OCI-LY3 (cell line): ENCODE results near the gene UCKL1.

Experiments
- H2AFZ ChIP-seq: fragments of 200-600, 300-600 bp; shearing (Covaris generic); 2 replicates; pipeline ENCODE4 v1.6.0; 2014; ENCODE audit warnings: antibody characterized with exemption, low read depth, low read length
- H3K27ac ChIP-seq: fragments of 200-600, 300-600 bp; sonication (generic); 2 replicates; pipeline ENCODE4 v1.5.1; 2014; ENCODE audit warnings: mild to moderate bottlenecking, low read length, moderate library complexity, mixed read lengths
- H3K27me3 ChIP-seq: fragments of 200-600, 300-600 bp; sonication (generic); 2 replicates; pipeline ENCODE4 v1.6.1; 2014; ENCODE audit warnings: low read depth, low read length, mixed read lengths
- H3K36me3 ChIP-seq: fragments of 200-600, 300-600 bp; sonication (generic); replicated peaks from 2 replicates; pipeline ENCODE3; 2014; ENCODE audit warnings: low read depth, low read length, mixed read lengths
- H3K4me1 ChIP-seq: fragments of 300-600, 200-600 bp; sonication (generic); 2 replicates; pipeline ENCODE4 v1.6.1; 2014; ENCODE audit warnings: low read length, mixed read lengths
- H3K4me2 ChIP-seq: fragments of 200-600, 300-600 bp; sonication (generic); 2 replicates; pipeline ENCODE4 v1.6.1; 2014; ENCODE audit warnings: low read length, mixed read lengths
- H3K4me3 ChIP-seq: fragments of 300-600, 200-600 bp; sonication (generic); 2 replicates; pipeline ENCODE4 v1.5.1; 2014; ENCODE audit warnings: antibody characterized with exemption, mild to moderate bottlenecking, low read length, moderate library complexity
- H3K79me2 ChIP-seq: fragments of 300-600, 200-600 bp; shearing (Covaris generic); 2 replicates; pipeline ENCODE4 v1.6.1; 2014; ENCODE audit warnings: mild to moderate bottlenecking, low read length, mixed read lengths
- H3K9ac ChIP-seq: fragments of 300-600, 200-600 bp; shearing (Covaris generic); 2 replicates; pipeline ENCODE4 v1.6.0; 2014; ENCODE audit warnings: mild to moderate bottlenecking, low read length, moderate library complexity
- H3K9me3 ChIP-seq: fragments of 200-600, 300-600 bp; shearing (Covaris generic); 2 replicates; pipeline ENCODE4 v1.6.1; 2014; ENCODE audit warnings: low read length, mixed read lengths; ENCODE audit not compliant: insufficient read depth
- H4K20me1 ChIP-seq: fragments of 200-600, 300-600 bp; sonication (generic); 2 replicates; pipeline ENCODE4 v1.6.1; 2016; ENCODE audit warnings: low read length, mixed read lengths; ENCODE audit not compliant: insufficient read depth
- EZH2phosphoT487 ChIP-seq: fragments of 200-600 bp; shearing (Covaris generic); IDR thresholded peaks from 2 replicates; pipeline ENCODE4 v1.6.1; 2018; ENCODE audit warnings: antibody characterized with exemption, mixed run types, low read depth
- TF ChIP-seq, protein P1 (sequence below): fragments of 200-600, 300-600 bp; sonication (generic); IDR thresholded peaks from 2 replicates; pipeline ENCODE4 v1.5.1; 2014; ENCODE audit warnings: antibody characterized with exemption, low read length, low read depth

UCKL1 gene

DNA sequence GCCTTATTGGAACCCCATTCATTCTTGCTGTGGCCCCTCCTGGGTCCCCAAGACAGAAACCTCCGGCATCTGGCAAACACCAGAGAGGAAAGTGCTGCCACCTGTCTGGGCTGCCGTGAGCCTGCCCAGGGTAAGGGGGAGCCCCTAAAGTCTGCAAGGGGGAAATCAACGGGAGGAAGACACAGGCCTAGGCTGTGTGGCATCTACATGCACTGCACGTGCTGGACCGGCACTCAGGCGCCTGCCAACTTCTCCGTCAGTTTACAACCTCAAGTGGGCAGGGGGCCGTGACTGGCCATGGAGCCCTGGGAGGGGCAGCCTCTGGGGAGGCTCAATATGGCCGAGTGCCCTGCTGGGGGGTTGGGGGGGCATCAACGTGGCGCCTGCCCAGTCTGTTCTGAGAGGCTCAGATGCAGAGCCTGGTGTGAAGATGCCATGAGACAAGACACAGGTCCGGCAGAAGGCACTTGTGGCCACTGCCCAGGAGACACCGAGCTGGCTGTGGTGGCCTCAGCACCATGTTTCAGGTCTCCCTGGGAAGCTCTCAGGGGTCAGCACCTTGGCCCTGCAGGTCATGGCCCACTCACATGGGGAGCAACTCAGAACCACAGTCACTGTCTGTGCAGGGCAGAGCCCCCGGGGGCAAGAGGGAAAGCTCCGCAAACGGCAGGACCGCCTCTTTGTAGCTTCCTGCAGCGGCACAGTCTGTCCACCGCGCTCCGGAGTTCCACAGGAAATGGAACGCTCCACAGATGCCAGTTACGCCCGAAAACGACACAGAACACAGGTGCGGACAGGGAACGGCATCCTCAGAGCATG lies 8.4 kb downstream of the UCKL1 start:
- Histone ChIP-seq H3K9ac (no peak overlapping the region), H3K79me2 (peaks cover 48% of the 10 kb centered on the region), H2AFZ (no peak overlapping the region), H3K4me2 (peak overlapping the region; percentile 75), H3K4me3 (0 out of 2 replicates have a peak overlapping the region, but pooled peaks have one; percentile 6), H3K27ac (peak overlapping the region; percentile 63), H3K4me1 (peaks cover 32% of the 10 kb centered on the region), H3K27me3 (no peaks in the 10 kb centered on the region), H3K36me3 (peaks cover 3% of the 10 kb centered on the region), H4K20me1 (peaks cover 81% of the 10 kb centered on the region), H3K9me3 (no peaks in the 10 kb centered on the region)
- TF ChIP-seq, protein P1, sequence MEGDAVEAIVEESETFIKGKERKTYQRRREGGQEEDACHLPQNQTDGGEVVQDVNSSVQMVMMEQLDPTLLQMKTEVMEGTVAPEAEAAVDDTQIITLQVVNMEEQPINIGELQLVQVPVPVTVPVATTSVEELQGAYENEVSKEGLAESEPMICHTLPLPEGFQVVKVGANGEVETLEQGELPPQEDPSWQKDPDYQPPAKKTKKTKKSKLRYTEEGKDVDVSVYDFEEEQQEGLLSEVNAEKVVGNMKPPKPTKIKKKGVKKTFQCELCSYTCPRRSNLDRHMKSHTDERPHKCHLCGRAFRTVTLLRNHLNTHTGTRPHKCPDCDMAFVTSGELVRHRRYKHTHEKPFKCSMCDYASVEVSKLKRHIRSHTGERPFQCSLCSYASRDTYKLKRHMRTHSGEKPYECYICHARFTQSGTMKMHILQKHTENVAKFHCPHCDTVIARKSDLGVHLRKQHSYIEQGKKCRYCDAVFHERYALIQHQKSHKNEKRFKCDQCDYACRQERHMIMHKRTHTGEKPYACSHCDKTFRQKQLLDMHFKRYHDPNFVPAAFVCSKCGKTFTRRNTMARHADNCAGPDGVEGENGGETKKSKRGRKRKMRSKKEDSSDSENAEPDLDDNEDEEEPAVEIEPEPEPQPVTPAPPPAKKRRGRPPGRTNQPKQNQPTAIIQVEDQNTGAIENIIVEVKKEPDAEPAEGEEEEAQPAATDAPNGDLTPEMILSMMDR, result peak; percentile 51
- TF ChIP-seq EZH2phosphoT487, result no peak

DNA sequence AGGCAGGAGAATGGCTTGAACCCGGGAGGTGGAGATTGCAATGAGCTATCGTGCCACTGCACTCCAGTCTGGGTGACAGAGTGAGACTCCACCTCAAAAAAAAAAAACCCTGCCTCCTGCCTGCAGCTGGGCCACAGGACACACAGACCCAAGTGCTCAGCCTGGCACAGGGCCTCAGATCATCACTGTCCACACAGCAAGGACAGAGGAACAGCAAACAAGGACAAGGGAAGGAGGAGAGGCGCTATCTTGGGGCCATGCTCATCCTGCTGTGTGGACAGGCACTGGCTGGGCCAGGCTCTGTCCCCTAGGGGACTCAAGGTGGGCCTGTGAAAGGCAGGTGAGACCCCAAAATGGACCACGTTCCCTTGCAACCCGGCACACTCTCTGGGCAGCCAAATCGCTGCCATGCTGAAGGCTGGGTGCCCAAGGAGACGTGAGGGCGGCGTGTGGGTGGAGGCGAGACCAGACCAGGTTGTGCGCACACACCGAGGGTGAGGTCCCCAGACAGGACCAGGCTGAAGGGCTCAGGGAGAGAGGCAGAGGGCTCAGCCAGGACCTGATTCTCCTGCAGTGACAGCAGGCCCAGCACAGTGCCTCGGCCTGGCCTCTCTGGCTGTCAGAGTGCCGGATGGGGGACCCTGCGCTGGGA lies 9.1 kb downstream of the UCKL1 start:
- no peak overlapping the region for H3K9ac ChIP-seq
- H3K27ac ChIP-seq, result peak overlapping the region; percentile 23; the same call in 1 of the 2 replicates
- no peak overlapping the region for H3K4me3 ChIP-seq
- peaks cover 32% of the 10 kb centered on the region for H3K4me1 ChIP-seq
- peaks cover 41% of the 10 kb centered on the region for H3K79me2 ChIP-seq
- H3K4me2 ChIP-seq, result peak overlapping the region; percentile 75
- no peak for TF ChIP-seq EZH2phosphoT487
- TF ChIP-seq, protein P1, result no peak
- H3K36me3 ChIP-seq, result peaks cover 6% of the 10 kb centered on the region
- H2AFZ ChIP-seq, result no peak overlapping the region
- H4K20me1 ChIP-seq, result peaks cover 81% of the 10 kb centered on the region
- H3K9me3 ChIP-seq, result no peaks in the 10 kb centered on the region
- no peaks in the 10 kb centered on the region for H3K27me3 ChIP-seq

DNA sequence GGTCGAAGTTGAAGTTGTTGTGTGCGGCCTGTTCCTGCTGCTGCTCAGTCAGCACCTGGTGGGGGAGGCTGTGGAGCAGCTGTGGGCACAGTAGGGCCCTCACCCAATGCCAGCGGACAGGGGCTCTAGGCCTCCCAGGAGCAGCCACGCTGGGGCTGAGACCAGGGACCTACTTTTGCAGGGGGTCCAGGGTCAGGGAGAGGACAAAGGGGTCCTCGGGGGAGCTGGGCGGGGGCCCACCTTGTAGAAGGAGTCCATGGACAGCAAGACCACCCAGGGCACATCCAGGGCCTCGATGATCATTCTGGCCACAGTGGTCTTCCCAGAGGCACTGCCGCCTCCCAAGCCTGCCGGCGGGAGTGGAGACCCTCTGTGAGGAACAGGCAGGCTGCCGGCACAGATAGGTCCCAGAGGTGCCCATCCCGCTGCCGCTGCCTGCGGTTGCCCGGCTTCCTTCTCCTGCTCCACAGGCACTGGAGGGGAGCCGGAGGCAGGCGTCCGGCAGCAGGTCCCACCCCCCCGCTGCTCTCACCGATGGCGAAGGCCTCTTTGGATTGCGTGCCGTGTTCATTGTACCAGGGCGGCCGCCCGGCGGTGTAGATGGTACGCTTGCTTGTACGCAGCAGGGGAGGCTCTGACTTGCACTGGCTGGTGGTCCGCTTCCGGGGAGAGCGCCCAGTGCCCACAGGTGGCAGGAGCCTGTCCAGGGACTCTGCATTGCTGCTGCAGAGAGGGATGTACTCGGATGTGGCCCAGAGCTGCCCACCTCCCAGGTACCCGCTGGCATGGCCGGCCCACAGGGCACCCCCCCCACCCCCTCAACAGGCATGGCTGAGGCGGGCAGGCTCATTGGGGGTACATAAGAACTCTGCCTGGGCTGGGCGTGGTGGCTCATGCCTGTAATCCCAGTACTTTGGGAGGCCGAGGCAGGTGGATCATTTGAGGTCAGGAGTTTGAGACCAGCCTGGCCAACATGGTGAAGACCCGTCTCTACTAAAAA lies 10.0 kb downstream of the UCKL1 start:
- no peak for TF ChIP-seq EZH2phosphoT487
- TF ChIP-seq, protein P1, result no peak
- Histone ChIP-seq H3K36me3 (peaks cover 6% of the 10 kb centered on the region), H4K20me1 (peaks cover 78% of the 10 kb centered on the region)

More for the DNA sequence above, 10.0 kb downstream of the UCKL1 start:
- peaks cover 32% of the 10 kb centered on the region for H3K79me2 ChIP-seq
- no peak overlapping the region for H3K9ac ChIP-seq
- no peaks in the 10 kb centered on the region for H3K9me3 ChIP-seq
- no peaks in the 10 kb centered on the region for H3K27me3 ChIP-seq
- no peak overlapping the region for H3K27ac ChIP-seq
- no peak overlapping the region for H3K4me3 ChIP-seq
- no peak overlapping the region for H3K4me2 ChIP-seq
- H2AFZ ChIP-seq, result no peak overlapping the region
- peaks cover 32% of the 10 kb centered on the region for H3K4me1 ChIP-seq
